HG03135 (cell line): ENCODE data around the gene TPPP3.
"Not testable (repeated sequence)": the region's sequence is repeated elsewhere in the genome, so short reads cannot be mapped to it uniquely, and the experiment has no call there.

ENCODE experiments used
- ATAC-seq: cut with Tn5 transposase; IDR thresholded peaks from one replicate; pipeline ENCODE4 v1.9.1; 2021; ENCODE audit warnings: mild to moderate bottlenecking, moderate library complexity; ENCODE audit not compliant: unreplicated experiment

The TPPP3 gene

GRCh38 chr16:67426950-67427349, 33.7 kb upstream of the TPPP3 start:
- no peak for ATAC-seq

GRCh38 chr16:67426022-67426421, 32.7 kb upstream of the TPPP3 start:
- ATAC-seq, result no peak

GRCh38 chr16:67425580-67425979, 32.3 kb upstream of the TPPP3 start:
- no peak for ATAC-seq

GRCh38 chr16:67425061-67425460, 31.8 kb upstream of the TPPP3 start:
- ATAC-seq, result no peak

DNA sequence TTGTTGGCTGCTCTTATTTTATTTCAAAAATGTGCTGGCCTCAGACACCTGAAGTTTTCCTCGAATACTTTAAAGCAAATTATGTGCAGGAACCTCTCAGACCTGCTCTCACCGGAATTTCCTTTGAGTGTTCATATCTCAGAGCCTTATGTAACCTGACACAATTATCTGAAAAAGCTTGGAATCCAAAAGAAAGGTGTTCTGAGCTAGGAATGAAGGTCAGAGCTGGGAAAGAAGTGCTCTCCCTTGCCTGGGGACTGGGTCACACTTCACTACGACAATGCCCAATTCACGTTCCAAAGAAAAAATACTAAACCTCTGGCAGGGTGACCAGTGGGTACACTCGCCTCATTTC, 30.9 kb upstream of the TPPP3 start:
- no peak for ATAC-seq

DNA sequence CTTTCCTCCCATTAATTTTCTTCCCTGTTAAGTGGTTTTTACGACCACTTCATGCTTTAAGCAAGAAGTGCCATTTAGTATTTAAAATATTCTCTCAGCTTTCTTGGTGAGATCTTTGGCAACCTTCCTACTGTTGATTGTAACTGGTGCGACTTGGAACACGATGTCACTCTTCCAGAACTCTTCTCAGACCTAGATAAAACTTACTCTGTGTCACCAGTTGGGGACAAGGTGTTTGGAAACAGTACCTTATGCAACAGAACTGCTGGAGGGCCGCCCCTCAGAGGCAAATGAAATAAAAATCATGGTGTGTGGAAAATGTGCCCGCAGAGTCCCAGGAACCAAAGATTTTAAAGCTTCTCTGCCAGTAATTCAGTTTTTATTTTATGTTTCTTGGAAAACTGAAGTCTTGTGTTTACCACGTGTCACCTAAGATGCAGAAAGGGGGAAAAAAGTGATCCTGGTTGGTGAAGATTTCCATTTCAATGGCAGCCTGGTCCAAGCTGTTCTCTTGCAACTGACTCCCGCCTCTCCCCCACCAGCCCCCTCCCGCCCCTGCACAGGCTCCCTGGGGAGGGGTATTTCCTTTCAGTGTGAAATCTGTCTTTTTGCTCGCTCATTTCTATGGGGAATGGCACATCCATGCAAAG, 30.4 kb upstream of the TPPP3 start:
- ATAC-seq, result no peak

DNA sequence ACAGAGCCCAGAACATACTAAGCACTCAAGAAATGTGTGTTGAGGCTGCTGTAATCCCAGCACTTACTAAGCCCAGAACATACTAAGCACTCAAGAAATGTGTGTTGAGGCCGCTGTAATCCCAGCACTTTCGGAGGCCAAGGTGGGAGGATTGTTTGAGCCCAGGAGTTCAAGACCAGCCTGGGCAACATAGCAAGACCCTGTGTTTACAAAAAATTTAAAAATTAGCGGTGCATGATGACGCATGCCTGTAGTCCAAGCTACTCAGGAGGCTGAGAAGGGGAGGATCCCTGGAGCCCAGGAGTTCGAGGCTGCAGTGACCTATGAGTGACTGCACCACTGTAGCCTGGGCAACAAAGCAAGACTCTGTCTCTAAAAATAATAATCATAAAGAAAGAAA, 29.7 kb upstream of the TPPP3 start:
- ATAC-seq, result no peak

- ATAC-seq, result no peak
Observed at GRCh38 chr16:67421030-67421429, 27.7 kb upstream of the TPPP3 start.

GRCh38 chr16:67419931-67420330, 26.6 kb upstream of the TPPP3 start:
- no peak for ATAC-seq

- no peak for ATAC-seq
Observed at GRCh38 chr16:67419502-67419901, 26.2 kb upstream of the TPPP3 start.

- ATAC-seq, result no peak
Observed at GRCh38 chr16:67417333-67418061, 24.2 kb upstream of the TPPP3 start.

GRCh38 chr16:67415872-67416793, 22.8 kb upstream of the TPPP3 start, which contains the start of gene ZDHHC1:
ZDHHC1 (minus strand) TSS chr16:67416477; CDS start chr16:67407775, 8,702 bp downstream.
- ATAC-seq, result peak; percentile 77

DNA sequence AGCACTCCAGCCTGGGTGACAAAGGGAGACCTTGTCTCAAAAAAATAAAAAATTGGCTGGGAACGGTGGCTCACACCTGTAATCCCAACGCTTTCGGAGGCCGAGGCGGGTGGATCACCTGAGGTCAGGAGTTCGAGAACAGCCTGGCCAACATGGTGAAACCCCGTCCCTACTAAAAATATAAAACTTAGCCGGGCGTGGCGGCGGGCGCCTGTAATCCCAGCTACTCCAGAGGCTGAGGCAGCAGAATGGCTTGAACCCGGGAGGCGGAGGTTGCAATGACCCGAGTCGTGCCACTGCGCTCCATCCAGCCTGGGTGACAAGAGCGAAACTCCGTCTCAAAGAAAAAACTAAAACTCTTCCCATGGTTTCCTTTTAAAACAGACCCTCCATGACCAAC, 22.1 kb upstream of the TPPP3 start:
- not testable (repeated sequence) for ATAC-seq

DNA sequence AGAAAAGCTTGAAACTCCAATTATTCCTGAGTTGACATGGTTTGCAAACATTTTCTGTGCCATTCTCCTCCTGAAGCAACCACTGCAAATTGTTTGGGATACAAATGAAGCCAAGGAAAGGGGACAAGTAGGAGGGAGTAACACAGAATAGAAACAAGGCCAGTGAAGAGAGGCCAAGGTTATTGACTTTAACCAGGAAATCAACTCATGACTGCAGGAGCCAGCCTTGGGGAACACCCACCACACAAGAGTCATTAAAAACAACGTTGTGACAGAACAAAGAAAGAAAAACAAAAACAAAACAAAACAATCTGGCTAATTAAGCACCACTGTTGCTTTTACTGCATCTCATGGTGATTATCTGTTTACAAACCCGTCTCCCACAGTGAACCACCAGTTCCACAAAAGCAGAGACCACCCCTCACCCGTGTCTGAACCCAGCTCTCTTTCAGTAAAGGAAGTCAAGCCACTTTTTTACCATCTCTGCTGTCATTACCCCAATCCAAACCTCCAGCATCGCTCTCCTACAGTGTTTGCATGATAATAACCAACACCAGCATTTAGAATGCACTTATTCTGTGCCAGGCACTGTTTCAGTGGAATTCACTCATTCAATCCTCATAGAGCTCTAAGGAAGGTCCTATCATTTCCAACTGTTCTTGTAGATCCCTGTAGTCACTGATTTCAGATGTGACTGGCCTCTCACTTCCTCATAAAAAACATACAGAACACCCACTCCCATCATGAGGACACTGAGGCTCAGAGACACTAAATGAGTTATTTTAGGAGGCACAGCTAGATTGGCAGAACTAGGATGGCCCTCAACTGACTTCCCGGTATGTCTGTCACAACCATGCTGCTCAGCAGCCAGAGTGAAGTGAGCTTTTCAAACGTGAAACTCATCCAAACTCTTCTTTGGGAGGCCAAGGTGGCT, 20.9 kb upstream of the TPPP3 start:
- ATAC-seq, result no peak

DNA sequence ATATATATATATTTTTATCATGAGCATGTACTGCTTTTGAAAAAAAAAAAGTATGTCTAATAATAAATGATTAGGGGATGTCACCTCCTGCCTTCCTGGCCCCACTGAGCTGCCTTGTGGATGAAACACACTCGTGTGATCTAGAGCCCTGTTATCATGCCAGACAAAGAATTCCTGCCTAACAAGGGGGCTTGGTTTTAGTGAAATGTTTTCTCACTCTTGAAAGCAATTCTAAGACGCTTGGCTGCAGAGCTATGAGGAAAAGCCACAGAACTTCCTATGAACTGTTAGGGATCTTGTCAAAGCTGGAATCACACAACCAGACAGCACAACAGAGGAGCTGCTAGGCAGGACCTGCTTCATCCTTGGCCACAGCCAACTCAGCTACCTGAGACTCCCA, 19.0 kb upstream of the TPPP3 start:
- no peak for ATAC-seq

DNA sequence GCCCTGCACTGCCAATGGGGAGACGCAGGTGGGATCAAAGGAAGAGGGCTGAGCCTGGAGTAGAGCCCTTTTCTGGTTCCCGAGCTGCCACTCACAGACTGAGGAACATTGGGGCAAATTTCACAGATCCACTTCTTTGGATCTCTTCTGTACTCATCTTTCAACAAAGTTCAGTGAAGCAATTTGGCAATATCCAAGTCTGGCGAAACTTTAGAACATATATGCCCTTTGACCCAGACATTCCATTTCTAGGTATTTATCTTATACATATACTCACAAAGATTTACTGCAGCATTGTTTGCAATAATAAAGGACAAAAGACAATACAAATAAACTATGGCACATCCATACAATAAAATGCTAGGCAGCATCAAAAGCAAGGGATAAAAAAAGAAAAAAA, 18.0 kb upstream of the TPPP3 start:
- no peak for ATAC-seq

GRCh38 chr16:67409631-67410030, 16.3 kb upstream of the TPPP3 start:
- ATAC-seq, result no peak

DNA sequence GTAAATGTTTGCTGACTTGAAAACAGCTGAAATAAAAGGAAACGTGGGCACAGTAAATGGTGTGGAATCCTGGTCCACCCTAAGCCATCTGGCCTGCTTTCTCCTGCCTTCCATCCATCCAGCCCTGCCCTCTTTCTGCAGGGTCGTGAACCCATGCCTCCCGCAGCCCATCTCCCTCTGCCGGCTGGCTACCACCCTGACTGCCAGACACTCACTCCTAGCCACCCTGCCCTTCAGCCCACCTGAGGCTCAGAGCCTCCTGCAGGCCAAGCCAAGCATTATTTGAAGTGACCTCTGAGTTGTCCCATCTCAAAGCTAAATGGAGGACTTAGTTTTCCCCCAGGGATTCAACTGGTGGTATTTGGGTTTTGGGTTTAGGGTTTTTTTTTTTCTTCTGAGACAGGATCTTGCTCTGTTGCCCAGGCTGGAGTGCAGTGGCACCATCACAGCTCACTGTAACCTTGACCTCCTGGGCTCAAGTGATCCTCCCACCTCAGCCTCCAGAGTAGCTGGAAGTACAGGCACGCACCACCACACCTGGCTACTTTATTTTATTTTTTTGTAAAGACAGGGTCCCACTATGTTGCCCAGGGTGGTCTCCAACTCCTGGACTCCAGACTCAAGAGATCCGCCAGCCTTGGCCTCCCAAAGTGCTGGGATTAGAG, 14.6 kb upstream of the TPPP3 start:
- no peak for ATAC-seq

DNA sequence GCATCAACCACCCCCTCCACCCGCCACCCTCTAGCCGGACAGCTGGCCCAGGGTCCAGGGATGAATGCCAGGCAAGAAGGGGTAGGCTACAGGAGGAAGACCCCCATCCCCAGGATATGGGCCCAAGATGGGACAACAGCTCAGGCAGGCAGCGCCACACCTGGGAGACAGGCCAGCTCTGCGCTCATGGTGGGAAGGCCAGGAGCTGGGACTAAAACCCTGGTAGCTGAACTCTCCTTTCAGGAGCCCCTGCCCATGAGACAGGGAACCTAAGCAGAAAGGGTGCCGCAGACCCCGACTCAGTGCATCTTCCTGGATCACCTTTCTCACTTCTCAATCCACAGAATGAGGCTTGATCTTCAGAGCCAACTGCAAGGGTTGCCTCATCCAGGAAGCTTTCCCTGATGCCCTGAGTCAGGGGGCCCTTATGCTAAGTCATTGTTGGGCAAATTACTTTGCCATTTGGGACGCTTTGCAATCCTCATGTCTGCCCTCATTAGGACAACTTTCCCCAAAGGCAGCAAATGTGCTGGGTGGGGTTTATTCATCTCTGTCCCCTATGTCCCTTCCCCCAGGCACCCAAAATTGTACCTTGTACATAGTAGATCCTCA, 14.0 kb upstream of the TPPP3 start:
- ATAC-seq, result no peak
